ENCODE results near the gene GMDS.

GMDS gene

GRCh38 chr6:1749041-1749440, 496.4 kb downstream of the GMDS start:
- WGBS (ENCODE audit: insufficient coverage), result 94% methylated on average over 3 of the region's 6 CpGs
- no peak for DNase-seq
- Histone ChIP-seq H3K27me3 (replicated peaks in 2 of 5; ENCODE audit: control insufficient read depth in 4 of 5, insufficient read depth in 5 of 5, low read length in 4 of 5) (no peaks in the 10 kb centered on the region), H3K36me3 (ENCODE audit: control insufficient read depth in 4 of 4, insufficient read depth in 4 of 4, low read length in 3 of 4) (no peaks in the 10 kb centered on the region), H3K27ac (ENCODE audit: insufficient read depth in 1 of 2, low read depth in 1 of 2, low read length in 2 of 2, poor library complexity in 1 of 2, severe bottlenecking in 2 of 2) (no peak overlapping the region), H3K9me3 (ENCODE audit: control extremely low read depth in 1 of 5, control insufficient read depth in 4 of 5, insufficient read depth in 2 of 5, low read depth in 1 of 5, low read length in 4 of 5) (peaks cover 0 to 11% (median 7%) of the 10 kb centered on the region in 5 experiments), H3K4me3 (ENCODE audit: control insufficient read depth in 1 of 7, extremely low read depth in 1 of 7, insufficient read depth in 4 of 7, low read depth in 2 of 7, low read length in 6 of 7) (no peak overlapping the region), H3K4me1 (ENCODE audit: control extremely low read depth in 1 of 4, control insufficient read depth in 4 of 4, insufficient read depth in 4 of 4, low read length in 3 of 4) (no peaks in the 10 kb centered on the region)
- ChIA-PET CTCF (no interaction called here), POLR2A (no interaction called here)

DNA sequence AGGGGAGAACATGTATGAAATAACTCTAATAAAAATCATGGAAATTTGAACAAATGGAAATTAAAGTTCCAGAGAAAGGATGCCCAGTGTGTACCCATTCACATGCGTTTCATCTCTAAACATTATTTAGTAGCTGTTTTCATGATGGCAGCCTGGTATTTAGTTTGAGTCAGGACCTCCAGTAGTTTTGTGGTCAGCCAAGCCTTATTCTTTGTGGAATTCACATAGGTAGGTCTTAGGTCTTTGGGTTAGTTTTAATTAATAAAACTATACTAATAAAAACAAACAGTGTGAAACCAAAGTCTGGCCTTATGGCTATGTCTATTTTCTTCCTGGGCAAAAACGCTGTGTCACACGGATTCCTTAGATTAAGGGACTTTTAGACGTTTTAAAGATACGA, 497.9 kb downstream of the GMDS start:
- Histone ChIP-seq H3K27ac (ENCODE audit: insufficient read depth in 1 of 2, low read depth in 1 of 2, low read length in 2 of 2, poor library complexity in 1 of 2, severe bottlenecking in 2 of 2) (no peak overlapping the region), H3K4me1 (ENCODE audit: control extremely low read depth in 1 of 4, control insufficient read depth in 4 of 4, insufficient read depth in 4 of 4, low read length in 3 of 4) (no peaks in the 10 kb centered on the region), H3K4me3 (ENCODE audit: control insufficient read depth in 1 of 7, extremely low read depth in 1 of 7, insufficient read depth in 4 of 7, low read depth in 2 of 7, low read length in 6 of 7) (no peak overlapping the region), H3K27me3 (replicated peaks in 2 of 5; ENCODE audit: control insufficient read depth in 4 of 5, insufficient read depth in 5 of 5, low read length in 4 of 5) (no peaks in the 10 kb centered on the region), H3K9me3 (ENCODE audit: control extremely low read depth in 1 of 5, control insufficient read depth in 4 of 5, insufficient read depth in 2 of 5, low read depth in 1 of 5, low read length in 4 of 5) (peaks cover 0 to 8% (median 5%) of the 10 kb centered on the region in 5 experiments), H3K36me3 (ENCODE audit: control insufficient read depth in 4 of 4, insufficient read depth in 4 of 4, low read length in 3 of 4) (no peaks in the 10 kb centered on the region)
- ChIA-PET CTCF (no interaction called here), POLR2A (no interaction called here)
- WGBS (ENCODE audit: insufficient coverage), result no CpG with 5 or more reads among the region's 5 CpGs
- no peak for DNase-seq

GRCh38 chr6:1747003-1747402, 498.4 kb downstream of the GMDS start:
- Histone ChIP-seq H3K27ac (ENCODE audit: insufficient read depth in 1 of 2, low read depth in 1 of 2, low read length in 2 of 2, poor library complexity in 1 of 2, severe bottlenecking in 2 of 2) (no peak overlapping the region), H3K36me3 (ENCODE audit: control insufficient read depth in 4 of 4, insufficient read depth in 4 of 4, low read length in 3 of 4) (peaks cover 0 to 3% (median 0%) of the 10 kb centered on the region in 4 experiments), H3K27me3 (replicated peaks in 2 of 5; ENCODE audit: control insufficient read depth in 4 of 5, insufficient read depth in 5 of 5, low read length in 4 of 5) (no peaks in the 10 kb centered on the region), H3K4me3 (ENCODE audit: control insufficient read depth in 1 of 7, extremely low read depth in 1 of 7, insufficient read depth in 4 of 7, low read depth in 2 of 7, low read length in 6 of 7) (no peak overlapping the region), H3K4me1 (ENCODE audit: control extremely low read depth in 1 of 4, control insufficient read depth in 4 of 4, insufficient read depth in 4 of 4, low read length in 3 of 4) (no peaks in the 10 kb centered on the region), H3K9me3 (ENCODE audit: control extremely low read depth in 1 of 5, control insufficient read depth in 4 of 5, insufficient read depth in 2 of 5, low read depth in 1 of 5, low read length in 4 of 5) (peaks cover 0 to 8% (median 5%) of the 10 kb centered on the region in 5 experiments)
- CTCF ChIA-PET, result no interaction called here
- POLR2A ChIA-PET, result no interaction called here
- WGBS (ENCODE audit: insufficient coverage), result no CpG with 5 or more reads among the region's 4 CpGs
- DNase-seq, result no peak

DNA sequence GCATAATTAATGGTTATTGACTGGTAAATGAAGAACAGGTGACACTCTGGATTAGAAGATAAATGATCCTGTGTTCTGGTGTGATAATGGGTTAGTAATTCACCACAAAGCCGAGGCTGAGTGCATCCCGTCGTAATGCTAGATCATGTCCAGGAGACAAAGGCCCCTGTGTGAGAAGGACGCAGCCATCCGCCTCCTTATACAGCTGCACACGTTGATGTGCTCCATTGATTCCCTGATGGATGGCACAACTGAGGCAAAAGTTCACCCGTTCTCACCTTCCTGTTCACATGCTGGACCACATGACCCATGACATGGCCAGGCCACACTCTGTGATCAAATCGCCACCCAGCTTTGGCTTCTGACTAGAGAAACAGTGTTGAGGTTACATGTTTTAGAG, 499.6 kb downstream of the GMDS start:
- Histone ChIP-seq H3K27ac (ENCODE audit: insufficient read depth in 1 of 2, low read depth in 1 of 2, low read length in 2 of 2, poor library complexity in 1 of 2, severe bottlenecking in 2 of 2) (no peak overlapping the region), H3K4me1 (ENCODE audit: control extremely low read depth in 1 of 4, control insufficient read depth in 4 of 4, insufficient read depth in 4 of 4, low read length in 3 of 4) (no peaks in the 10 kb centered on the region), H3K36me3 (ENCODE audit: control insufficient read depth in 4 of 4, insufficient read depth in 4 of 4, low read length in 3 of 4) (peaks cover 0 to 3% (median 0%) of the 10 kb centered on the region in 4 experiments), H3K9me3 (ENCODE audit: control extremely low read depth in 1 of 5, control insufficient read depth in 4 of 5, insufficient read depth in 2 of 5, low read depth in 1 of 5, low read length in 4 of 5) (peaks cover 0 to 7% (median 3%) of the 10 kb centered on the region in 5 experiments), H3K27me3 (replicated peaks in 2 of 5; ENCODE audit: control insufficient read depth in 4 of 5, insufficient read depth in 5 of 5, low read length in 4 of 5) (no peaks in the 10 kb centered on the region), H3K4me3 (ENCODE audit: control insufficient read depth in 1 of 7, extremely low read depth in 1 of 7, insufficient read depth in 4 of 7, low read depth in 2 of 7, low read length in 6 of 7) (no peak overlapping the region)
- no peak for DNase-seq
- ChIA-PET CTCF (no interaction called here), POLR2A (no interaction called here)
- WGBS (ENCODE audit: insufficient coverage), result 95% methylated on average over 5 of the region's 8 CpGs

DNA sequence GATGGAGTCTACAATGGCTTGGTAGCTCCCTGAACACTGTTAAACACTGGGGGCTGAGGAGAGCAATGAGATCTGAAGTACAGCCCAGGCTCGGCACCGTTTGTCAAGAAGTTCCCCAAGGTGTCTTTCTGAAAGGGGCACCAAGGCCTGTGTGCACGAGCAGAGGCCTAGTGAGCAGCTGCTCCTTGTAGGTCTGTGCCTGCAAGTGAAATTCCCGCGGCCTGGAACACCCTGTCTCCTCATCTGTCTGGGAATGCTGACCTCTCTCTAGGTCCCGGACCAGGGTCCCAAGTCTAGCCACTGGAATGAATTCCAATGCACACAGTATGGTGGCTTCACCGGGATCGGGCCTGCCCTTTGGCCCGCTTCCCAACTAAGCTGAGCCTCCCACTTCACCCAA, 500.9 kb downstream of the GMDS start:
- Histone ChIP-seq H3K36me3 (ENCODE audit: control insufficient read depth in 4 of 4, insufficient read depth in 4 of 4, low read length in 3 of 4) (peaks cover 0 to 3% (median 0%) of the 10 kb centered on the region in 4 experiments), H3K9me3 (ENCODE audit: control extremely low read depth in 1 of 5, control insufficient read depth in 4 of 5, insufficient read depth in 2 of 5, low read depth in 1 of 5, low read length in 4 of 5) (no peaks in the 10 kb centered on the region), H3K27me3 (replicated peaks in 2 of 5; ENCODE audit: control insufficient read depth in 4 of 5, insufficient read depth in 5 of 5, low read length in 4 of 5) (no peaks in the 10 kb centered on the region), H3K4me3 (ENCODE audit: control insufficient read depth in 1 of 7, extremely low read depth in 1 of 7, insufficient read depth in 4 of 7, low read depth in 2 of 7, low read length in 6 of 7) (no peak overlapping the region), H3K4me1 (ENCODE audit: control extremely low read depth in 1 of 4, control insufficient read depth in 4 of 4, insufficient read depth in 4 of 4, low read length in 3 of 4) (no peaks in the 10 kb centered on the region), H3K27ac (ENCODE audit: insufficient read depth in 1 of 2, low read depth in 1 of 2, low read length in 2 of 2, poor library complexity in 1 of 2, severe bottlenecking in 2 of 2) (no peak overlapping the region)
- WGBS (ENCODE audit: insufficient coverage), result over 99% methylated on average over 8 of the region's 9 CpGs
- ChIA-PET CTCF (no interaction called here), POLR2A (no interaction called here)
- DNase-seq, result no peak

- whole genome bisulfite sequencing (ENCODE audit: insufficient coverage), result no CpG with 5 or more reads among the region's 2 CpGs
- Histone ChIP-seq H3K27me3 (replicated peaks in 2 of 5; ENCODE audit: control insufficient read depth in 4 of 5, insufficient read depth in 5 of 5, low read length in 4 of 5) (no peaks in the 10 kb centered on the region), H3K9me3 (ENCODE audit: control extremely low read depth in 1 of 5, control insufficient read depth in 4 of 5, insufficient read depth in 2 of 5, low read depth in 1 of 5, low read length in 4 of 5) (no peaks in the 10 kb centered on the region), H3K4me1 (ENCODE audit: control extremely low read depth in 1 of 4, control insufficient read depth in 4 of 4, insufficient read depth in 4 of 4, low read length in 3 of 4) (no peaks in the 10 kb centered on the region), H3K27ac (ENCODE audit: insufficient read depth in 1 of 2, low read depth in 1 of 2, low read length in 2 of 2, poor library complexity in 1 of 2, severe bottlenecking in 2 of 2) (no peak overlapping the region), H3K36me3 (ENCODE audit: control insufficient read depth in 4 of 4, insufficient read depth in 4 of 4, low read length in 3 of 4) (peaks cover 0 to 3% (median 0%) of the 10 kb centered on the region in 4 experiments), H3K4me3 (ENCODE audit: control insufficient read depth in 1 of 7, extremely low read depth in 1 of 7, insufficient read depth in 4 of 7, low read depth in 2 of 7, low read length in 6 of 7) (no peak overlapping the region)
- ChIA-PET POLR2A (no interaction called here), CTCF (no interaction called here)
- DNase-seq, result no peak
Measured at GRCh38 chr6:1739680-1740079, 505.7 kb downstream of the GMDS start.

DNA sequence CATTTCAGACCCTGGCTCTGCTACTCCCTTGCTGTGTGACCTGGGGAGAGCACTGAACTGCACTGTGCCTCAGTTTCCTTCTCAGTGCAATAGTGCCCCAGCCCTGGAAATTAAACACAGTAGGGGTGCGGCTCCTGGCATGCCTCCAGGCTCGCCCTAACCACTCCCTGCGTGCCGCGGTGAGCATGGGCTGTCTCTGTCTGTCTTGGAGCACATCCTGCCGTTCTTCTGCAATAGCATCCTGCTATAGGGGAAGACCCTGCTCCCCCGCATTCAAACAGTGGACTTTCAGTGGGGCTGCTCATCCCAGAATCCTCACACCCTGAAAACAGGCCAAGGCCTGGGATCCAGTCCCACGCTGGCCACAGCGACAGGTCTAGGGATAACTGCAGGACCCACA, 506.2 kb downstream of the GMDS start:
- no peaks in the 10 kb centered on the region for H3K9me3 ChIP-seq (ENCODE audit: control extremely low read depth in 1 of 5, control insufficient read depth in 4 of 5, insufficient read depth in 2 of 5, low read depth in 1 of 5, low read length in 4 of 5)
- ChIA-PET CTCF (no interaction called here), POLR2A (no interaction called here)
- no peak for DNase-seq
- no peak overlapping the region for H3K27ac ChIP-seq (ENCODE audit: insufficient read depth in 1 of 2, low read depth in 1 of 2, low read length in 2 of 2, poor library complexity in 1 of 2, severe bottlenecking in 2 of 2)
- H3K4me3 ChIP-seq (ENCODE audit: control insufficient read depth in 1 of 7, extremely low read depth in 1 of 7, insufficient read depth in 4 of 7, low read depth in 2 of 7, low read length in 6 of 7), result no peak overlapping the region
- H3K36me3 ChIP-seq (ENCODE audit: control insufficient read depth in 4 of 4, insufficient read depth in 4 of 4, low read length in 3 of 4), result peaks cover 0 to 3% (median 0%) of the 10 kb centered on the region in 4 experiments
- H3K4me1 ChIP-seq (ENCODE audit: control extremely low read depth in 1 of 4, control insufficient read depth in 4 of 4, insufficient read depth in 4 of 4, low read length in 3 of 4), result no peaks in the 10 kb centered on the region
- no peaks in the 10 kb centered on the region for H3K27me3 ChIP-seq (replicated peaks in 2 of 5; ENCODE audit: control insufficient read depth in 4 of 5, insufficient read depth in 5 of 5, low read length in 4 of 5)
- WGBS (ENCODE audit: insufficient coverage), result 95% methylated on average over 9 of the region's 9 CpGs

Measured in common myeloid progenitor, CD34-positive (primary cell).